HFF-Myc (cell line): ENCODE results near the gene CTTNBP2NL.
"Not testable (repeated sequence)": the region's sequence is repeated elsewhere in the genome, so short reads cannot be mapped to it uniquely, and the experiment has no call there.

Experiments used
- DNase-seq: peaks from one replicate; pipeline ENCODE4 v3.0.0-alpha.2; 2011; ENCODE audit warnings: low read depth; ENCODE audit errors: extremely low read depth
- H3K4me3 ChIP-seq: replicated peaks from 2 replicates; pipeline ENCODE4 v1.5.1; 2011; ENCODE audit warnings: low read depth, mild to moderate bottlenecking, control low read depth, low read length
- CTCF ChIP-seq: IDR thresholded peaks from 2 replicates; pipeline ENCODE4 v1.5.1; 2012; ENCODE audit warnings: mild to moderate bottlenecking, low read depth, low read length, control low read depth; ENCODE audit errors: missing control alignments

Gene CTTNBP2NL

GRCh38 chr1:112472142-112472541 is 76.1 kb downstream of the CTTNBP2NL start:
- no peak for DNase-seq
- no peak for TF ChIP-seq CTCF

GRCh38 chr1:112477550-112477949 is 81.5 kb downstream of the CTTNBP2NL start:
- no peak overlapping the region for H3K4me3 ChIP-seq
- TF ChIP-seq CTCF = no peak
- DNase-seq = no peak

More at GRCh38 chr1:112472142-112472541, 76.1 kb downstream of the CTTNBP2NL start:
- H3K4me3 ChIP-seq = no peak overlapping the region

- no peak overlapping the region for H3K4me3 ChIP-seq
- no peak for TF ChIP-seq CTCF
- no peak for DNase-seq
Observed at GRCh38 chr1:112478314-112478713, 82.3 kb downstream of the CTTNBP2NL start.

- not testable (repeated sequence) for DNase-seq, H3K4me3 ChIP-seq
Observed at GRCh38 chr1:112486063-112486462, 90.0 kb downstream of the CTTNBP2NL start.

- not testable (repeated sequence) for DNase-seq, H3K4me3 ChIP-seq
Observed at GRCh38 chr1:112487686-112488085, 91.7 kb downstream of the CTTNBP2NL start.

- no peak for DNase-seq
- no peak overlapping the region for H3K4me3 ChIP-seq
- TF ChIP-seq CTCF = no peak
Observed at GRCh38 chr1:112488141-112488540, 92.1 kb downstream of the CTTNBP2NL start.

GRCh38 chr1:112492076-112492475 is 96.1 kb downstream of the CTTNBP2NL start:
- TF ChIP-seq CTCF = no peak
- H3K4me3 ChIP-seq = no peak overlapping the region
- no peak for DNase-seq

- no peak for TF ChIP-seq CTCF
- no peak overlapping the region for H3K4me3 ChIP-seq
- DNase-seq = no peak
Observed at GRCh38 chr1:112493351-112493750, 97.3 kb downstream of the CTTNBP2NL start.
